ACC112 (cell line): ENCODE results near the gene CHRDL2.

ENCODE experiments used
- H2AFZ ChIP-seq: fragments of 200-600 bp; sonication (generic); one replicate; pipeline ENCODE4 v1.6.0; 2017; ENCODE audit warnings: antibody characterized with exemption, low read length; ENCODE audit not compliant: unreplicated experiment
- H3K27ac ChIP-seq: fragments of 200-600 bp; sonication (generic); 2 replicates; pipeline ENCODE4 v1.5.1; 2014; ENCODE audit warnings: low read depth, mild to moderate bottlenecking, antibody characterized with exemption, low read length, moderate library complexity
- H3K27me3 ChIP-seq: fragments of 200-600 bp; sonication (generic); 2 replicates; pipeline ENCODE4 v1.6.1; 2014; ENCODE audit warnings: mild to moderate bottlenecking, antibody characterized with exemption, low read length, moderate library complexity, mixed read lengths; ENCODE audit not compliant: insufficient read depth
- H3K36me3 ChIP-seq: fragments of 200-600 bp; sonication (generic); 2 replicates; pipeline ENCODE4 v1.6.1; 2016; ENCODE audit warnings: mild to moderate bottlenecking, antibody characterized with exemption, low read length, moderate library complexity, mixed read lengths; ENCODE audit not compliant: insufficient read depth
- H3K4me1 ChIP-seq: fragments of 200-600 bp; sonication (generic); one replicate; pipeline ENCODE4 v1.6.1; 2016; ENCODE audit warnings: low read length, mixed read lengths; ENCODE audit not compliant: insufficient read depth, unreplicated experiment, control insufficient read depth
- H3K4me3 ChIP-seq: fragments of 200-600 bp; sonication (generic); 2 replicates; pipeline ENCODE4 v1.5.1; 2014; ENCODE audit warnings: mild to moderate bottlenecking, low read depth, low read length
- H3K79me2 ChIP-seq: fragments of 200-600 bp; sonication (generic); one replicate; pipeline ENCODE4 v1.6.0; 2016; ENCODE audit warnings: low read length; ENCODE audit not compliant: control insufficient read depth, unreplicated experiment, insufficient read depth

CHRDL2 gene

DNA sequence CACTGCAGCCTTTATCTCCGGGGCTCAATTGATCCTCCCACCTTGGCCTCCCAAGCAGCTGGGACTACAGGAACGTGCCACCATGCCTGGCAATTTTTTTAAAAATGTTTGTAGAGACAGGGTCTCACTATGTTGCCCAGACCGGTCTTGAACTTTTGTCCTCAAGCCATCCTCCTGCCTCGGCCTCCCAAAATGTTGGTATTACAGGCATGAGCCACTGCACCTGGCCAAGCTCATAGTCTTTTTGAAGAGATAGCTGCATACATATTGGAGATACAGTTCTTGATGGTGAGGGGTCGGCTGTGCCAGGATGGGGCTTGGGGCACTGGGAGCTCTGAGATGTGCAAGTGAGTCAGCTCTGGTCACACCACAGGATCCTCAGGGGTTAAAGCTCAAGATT lies 53.2 kb downstream of the CHRDL2 start:
- no peaks in the 10 kb centered on the region for H3K36me3 ChIP-seq
- H3K4me3 ChIP-seq: no peak overlapping the region
- H3K27me3 ChIP-seq: no peaks in the 10 kb centered on the region
- no peak overlapping the region for H3K27ac ChIP-seq
- H3K4me1 ChIP-seq: peaks cover 15% of the 10 kb centered on the region
- H3K79me2 ChIP-seq: no peaks in the 10 kb centered on the region
- H2AFZ ChIP-seq: no peak overlapping the region

DNA sequence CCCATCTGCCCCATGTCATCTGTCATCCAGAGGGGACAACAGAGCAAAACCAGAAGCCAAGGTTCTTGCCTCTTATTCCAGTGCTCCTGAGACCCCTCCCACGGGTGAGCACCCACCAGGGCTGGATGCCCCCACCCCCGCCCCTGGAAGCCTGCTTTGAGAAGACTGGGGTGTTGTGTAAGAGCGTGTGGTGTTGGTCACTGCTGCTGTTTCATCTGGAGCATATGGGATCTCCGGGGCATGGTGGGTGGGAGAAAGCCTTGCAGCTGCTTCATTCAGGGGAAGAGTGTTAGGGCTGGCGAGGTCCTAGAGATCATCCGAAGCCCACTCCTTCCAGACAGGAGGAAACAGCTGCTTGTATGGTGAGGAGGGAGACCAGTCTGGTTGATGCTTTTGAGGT lies 54.1 kb downstream of the CHRDL2 start:
- no peaks in the 10 kb centered on the region for H3K27me3 ChIP-seq
- no peaks in the 10 kb centered on the region for H3K79me2 ChIP-seq
- H2AFZ ChIP-seq: no peak overlapping the region
- H3K27ac ChIP-seq: no peak overlapping the region
- no peaks in the 10 kb centered on the region for H3K36me3 ChIP-seq
- peaks cover 24% of the 10 kb centered on the region for H3K4me1 ChIP-seq
- H3K4me3 ChIP-seq: no peak overlapping the region

DNA sequence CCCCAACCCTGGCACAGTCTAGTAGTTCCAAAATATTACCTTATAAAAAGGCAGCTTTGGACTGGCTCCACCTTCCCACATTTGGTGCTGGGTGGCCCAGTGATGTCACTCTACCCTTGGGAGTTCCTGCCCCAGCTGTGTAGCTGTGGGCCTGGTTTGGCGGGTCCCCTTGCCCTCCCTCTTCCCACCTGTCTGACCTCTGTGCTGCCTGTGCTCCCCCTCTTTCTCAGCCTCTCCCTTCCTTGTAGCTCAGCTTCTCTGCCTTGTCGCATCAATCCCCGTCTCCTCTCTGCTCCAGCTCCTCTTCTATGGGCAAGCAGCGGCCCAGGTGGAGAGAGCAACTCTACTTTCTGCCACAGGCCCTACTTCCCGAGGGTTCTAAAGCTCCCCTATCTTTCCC lies 54.6 kb downstream of the CHRDL2 start:
- Histone ChIP-seq H2AFZ (no peak overlapping the region), H3K4me3 (no peak overlapping the region), H3K79me2 (no peaks in the 10 kb centered on the region), H3K27me3 (no peaks in the 10 kb centered on the region), H3K4me1 (peaks cover 29% of the 10 kb centered on the region), H3K27ac (no peak overlapping the region), H3K36me3 (no peaks in the 10 kb centered on the region)

DNA sequence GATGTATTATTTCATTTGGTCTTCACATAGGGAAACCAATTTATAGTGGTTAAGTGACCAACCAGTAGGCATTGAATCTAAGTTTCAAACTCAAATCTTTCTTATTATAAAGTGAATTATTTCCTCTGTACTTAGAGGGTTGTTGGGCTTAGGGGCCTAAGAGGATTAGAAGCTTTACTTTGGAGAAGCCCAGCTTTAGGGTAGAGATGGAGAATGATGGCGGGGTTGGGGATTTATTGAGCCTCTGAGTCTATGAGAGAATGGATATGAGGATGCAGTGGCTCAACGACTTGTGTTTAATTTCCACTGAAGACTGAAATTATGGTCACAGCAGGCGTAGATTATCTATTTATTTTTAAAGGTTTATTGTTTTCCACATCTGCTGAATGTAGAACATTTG lies 55.5 kb downstream of the CHRDL2 start:
- Histone ChIP-seq H3K79me2 (no peaks in the 10 kb centered on the region), H3K27me3 (no peaks in the 10 kb centered on the region), H3K4me3 (no peak overlapping the region), H3K36me3 (no peaks in the 10 kb centered on the region), H3K27ac (no peak overlapping the region), H2AFZ (no peak overlapping the region), H3K4me1 (peaks cover 33% of the 10 kb centered on the region)

DNA sequence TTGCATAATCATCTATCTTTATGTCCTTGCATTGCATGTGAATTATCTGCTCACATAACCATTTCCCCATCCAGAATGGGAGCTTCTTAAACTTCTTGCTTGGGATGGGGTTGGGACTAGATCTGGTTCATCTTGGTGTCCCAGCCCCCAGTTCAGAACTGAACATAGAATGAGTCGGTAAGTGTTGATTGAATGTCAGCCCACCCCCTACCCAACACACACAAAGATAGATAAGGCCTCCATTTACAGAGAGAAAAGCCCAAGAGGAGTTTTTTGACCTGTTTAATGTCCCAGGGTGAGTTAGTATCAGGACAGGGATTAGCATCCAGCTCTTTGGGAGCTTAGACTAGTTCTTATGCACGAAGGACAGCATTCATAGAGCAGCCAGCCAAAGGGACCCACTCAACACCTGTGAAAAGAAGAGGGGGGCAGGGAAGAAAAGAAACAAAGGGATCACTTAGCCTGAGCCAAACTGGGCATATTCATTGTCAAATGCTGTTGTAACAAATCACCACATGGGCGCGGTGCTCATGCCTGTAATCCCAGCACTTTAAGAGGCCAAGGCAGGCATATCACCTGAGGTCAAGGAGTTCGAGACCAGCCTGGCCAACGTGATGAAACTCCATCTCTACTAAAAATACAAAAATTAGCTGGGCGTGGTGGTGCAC lies 57.4 kb downstream of the CHRDL2 start:
- H3K36me3 ChIP-seq: no peaks in the 10 kb centered on the region
- no peak overlapping the region for H2AFZ ChIP-seq
- H3K27me3 ChIP-seq: no peaks in the 10 kb centered on the region
- H3K4me3 ChIP-seq: 0 out of 2 replicates have a peak overlapping the region, but pooled peaks have one; percentile 0
- H3K79me2 ChIP-seq: no peaks in the 10 kb centered on the region
- H3K4me1 ChIP-seq: peaks cover 33% of the 10 kb centered on the region
- H3K27ac ChIP-seq: peak overlapping the region; percentile 99

DNA sequence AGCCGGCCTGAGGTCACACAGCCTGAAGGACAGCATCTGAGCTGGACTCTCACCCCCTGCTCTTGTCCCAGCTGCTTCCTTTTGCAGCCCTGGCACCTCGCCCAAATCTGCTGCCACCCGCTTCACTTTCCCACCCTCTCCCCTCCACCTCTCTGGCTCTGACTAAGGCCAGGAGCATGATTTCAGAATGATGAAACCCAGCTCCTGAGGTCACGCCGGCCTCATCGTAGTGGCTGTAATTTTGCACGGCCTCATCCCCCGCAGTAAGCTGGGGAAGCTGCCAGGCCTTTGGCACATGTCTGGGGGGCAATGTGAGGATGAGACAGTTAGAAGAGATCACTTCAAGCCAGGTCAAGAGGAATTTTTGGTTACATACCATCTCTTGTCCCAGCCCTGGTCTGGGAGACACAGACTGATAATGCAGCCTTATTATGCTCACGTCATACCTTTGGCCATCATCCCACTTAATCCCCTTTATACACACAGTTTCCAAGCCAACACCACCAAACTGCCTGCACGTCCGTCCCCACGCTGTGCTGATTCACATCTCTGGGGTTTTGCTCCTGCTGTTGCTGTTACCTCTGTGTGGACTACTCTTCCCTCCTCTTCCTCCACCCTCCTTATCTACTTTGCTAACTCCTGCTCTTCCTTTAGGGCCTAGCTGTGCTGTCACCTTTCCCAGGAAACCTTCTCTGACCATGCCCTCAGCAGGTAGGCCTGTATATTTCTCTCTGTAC lies 58.1 kb downstream of the CHRDL2 start:
- peak overlapping the region; percentile 99 for H3K27ac ChIP-seq
- 0 out of 2 replicates have a peak overlapping the region, but pooled peaks have one; percentile 47 for H3K4me3 ChIP-seq
- H3K36me3 ChIP-seq: no peaks in the 10 kb centered on the region
- H3K79me2 ChIP-seq: no peaks in the 10 kb centered on the region
- peaks cover 33% of the 10 kb centered on the region for H3K4me1 ChIP-seq
- no peak overlapping the region for H2AFZ ChIP-seq
- H3K27me3 ChIP-seq: no peaks in the 10 kb centered on the region

DNA sequence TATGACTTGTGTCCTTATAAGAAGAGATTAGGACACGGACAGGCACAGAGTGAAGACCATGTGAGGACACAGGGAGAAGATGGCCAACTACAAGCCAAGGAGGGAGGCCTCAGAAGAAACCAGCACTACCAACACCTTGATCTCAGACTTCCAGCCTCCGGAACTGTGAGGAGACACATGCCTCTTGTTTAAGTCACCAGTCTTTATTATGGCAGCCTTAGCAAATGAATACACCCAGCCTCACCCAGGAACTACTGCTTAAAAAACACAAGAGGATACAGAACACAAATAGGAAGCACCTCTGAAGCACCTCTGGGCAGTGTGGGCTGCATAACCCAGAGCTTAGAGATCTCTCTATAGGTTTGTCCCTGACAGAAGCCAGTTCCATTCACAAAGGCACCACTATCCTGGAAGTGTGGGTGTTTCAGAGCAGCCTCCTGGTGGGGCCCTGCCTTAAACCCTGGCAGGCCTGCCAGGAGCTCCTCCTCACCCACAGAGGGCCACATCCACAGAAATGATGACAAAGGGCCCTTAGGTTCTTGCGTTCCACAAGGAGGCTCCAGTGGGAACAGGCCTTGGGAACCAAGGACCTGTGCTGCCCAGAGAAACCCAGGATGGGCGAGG lies 58.8 kb downstream of the CHRDL2 start:
- no peaks in the 10 kb centered on the region for H3K27me3 ChIP-seq
- H3K79me2 ChIP-seq: no peaks in the 10 kb centered on the region
- H3K4me3 ChIP-seq: peak overlapping the region; percentile 47; the same call in 1 of the 2 replicates
- peaks cover 33% of the 10 kb centered on the region for H3K4me1 ChIP-seq
- peak overlapping the region; percentile 99 for H3K27ac ChIP-seq
- no peaks in the 10 kb centered on the region for H3K36me3 ChIP-seq
- peak overlapping the region; percentile 26 for H2AFZ ChIP-seq

DNA sequence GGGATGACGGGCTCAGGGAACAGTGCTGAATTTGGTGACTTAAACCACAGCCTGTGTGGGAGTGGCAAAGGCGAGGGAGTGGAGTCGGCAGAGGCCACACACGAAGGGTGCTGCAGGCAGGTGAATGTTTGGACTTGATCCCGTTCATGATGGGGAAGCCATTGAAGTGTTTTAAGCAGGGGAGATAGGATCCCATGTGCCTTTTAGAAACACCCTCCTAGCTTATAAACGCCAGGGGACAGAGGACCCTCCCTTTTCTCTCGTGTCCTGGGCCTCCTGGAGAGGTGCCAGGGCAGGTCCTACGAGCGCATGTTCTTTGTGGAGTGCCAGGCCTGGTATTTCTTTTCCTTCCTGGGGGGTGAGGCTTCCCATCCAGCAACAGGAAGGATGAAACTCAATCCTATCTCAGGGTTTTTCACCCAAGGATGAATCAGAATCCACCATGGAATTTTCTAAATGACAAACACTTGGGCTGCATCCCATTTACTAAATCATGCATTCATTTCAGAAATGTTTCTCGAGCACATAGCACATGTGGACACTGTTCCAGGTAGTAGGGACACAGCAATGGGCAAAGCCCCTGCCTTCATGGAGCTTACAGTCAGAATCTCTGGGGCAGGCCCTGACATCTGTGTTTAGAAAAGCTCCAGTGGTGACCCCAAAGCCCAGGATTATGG lies 59.6 kb downstream of the CHRDL2 start:
- peak overlapping the region; percentile 99 for H3K27ac ChIP-seq
- H3K36me3 ChIP-seq: no peaks in the 10 kb centered on the region
- no peak overlapping the region for H2AFZ ChIP-seq
- H3K79me2 ChIP-seq: no peaks in the 10 kb centered on the region
- H3K4me1 ChIP-seq: peaks cover 33% of the 10 kb centered on the region
- H3K27me3 ChIP-seq: no peaks in the 10 kb centered on the region
- no peak overlapping the region for H3K4me3 ChIP-seq

DNA sequence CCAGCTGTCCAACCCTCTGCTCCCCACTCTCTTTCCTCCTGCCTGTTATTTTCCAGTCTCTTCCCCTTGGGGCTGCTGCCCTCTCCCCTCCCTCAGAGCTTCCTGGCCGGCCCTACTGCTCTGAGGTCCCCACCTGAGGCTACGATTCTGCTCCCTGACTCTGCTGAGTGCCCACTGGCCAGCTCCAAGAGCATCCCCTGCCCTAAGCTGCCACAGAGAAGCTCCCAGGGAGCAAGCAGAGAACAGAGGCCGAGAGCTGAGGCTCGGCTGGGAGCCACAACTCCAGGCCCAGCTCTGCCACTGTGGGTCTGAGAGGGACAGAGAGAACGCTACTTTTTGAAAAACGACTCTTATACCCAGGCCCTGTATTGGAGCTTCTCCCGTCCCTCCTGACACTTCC lies 61.1 kb downstream of the CHRDL2 start:
- H3K36me3 ChIP-seq: no peaks in the 10 kb centered on the region
- H3K27me3 ChIP-seq: no peaks in the 10 kb centered on the region
- no peaks in the 10 kb centered on the region for H3K79me2 ChIP-seq
- H2AFZ ChIP-seq: no peak overlapping the region
- H3K4me3 ChIP-seq: no peak overlapping the region
- H3K4me1 ChIP-seq: peaks cover 33% of the 10 kb centered on the region
- no peak overlapping the region for H3K27ac ChIP-seq

DNA sequence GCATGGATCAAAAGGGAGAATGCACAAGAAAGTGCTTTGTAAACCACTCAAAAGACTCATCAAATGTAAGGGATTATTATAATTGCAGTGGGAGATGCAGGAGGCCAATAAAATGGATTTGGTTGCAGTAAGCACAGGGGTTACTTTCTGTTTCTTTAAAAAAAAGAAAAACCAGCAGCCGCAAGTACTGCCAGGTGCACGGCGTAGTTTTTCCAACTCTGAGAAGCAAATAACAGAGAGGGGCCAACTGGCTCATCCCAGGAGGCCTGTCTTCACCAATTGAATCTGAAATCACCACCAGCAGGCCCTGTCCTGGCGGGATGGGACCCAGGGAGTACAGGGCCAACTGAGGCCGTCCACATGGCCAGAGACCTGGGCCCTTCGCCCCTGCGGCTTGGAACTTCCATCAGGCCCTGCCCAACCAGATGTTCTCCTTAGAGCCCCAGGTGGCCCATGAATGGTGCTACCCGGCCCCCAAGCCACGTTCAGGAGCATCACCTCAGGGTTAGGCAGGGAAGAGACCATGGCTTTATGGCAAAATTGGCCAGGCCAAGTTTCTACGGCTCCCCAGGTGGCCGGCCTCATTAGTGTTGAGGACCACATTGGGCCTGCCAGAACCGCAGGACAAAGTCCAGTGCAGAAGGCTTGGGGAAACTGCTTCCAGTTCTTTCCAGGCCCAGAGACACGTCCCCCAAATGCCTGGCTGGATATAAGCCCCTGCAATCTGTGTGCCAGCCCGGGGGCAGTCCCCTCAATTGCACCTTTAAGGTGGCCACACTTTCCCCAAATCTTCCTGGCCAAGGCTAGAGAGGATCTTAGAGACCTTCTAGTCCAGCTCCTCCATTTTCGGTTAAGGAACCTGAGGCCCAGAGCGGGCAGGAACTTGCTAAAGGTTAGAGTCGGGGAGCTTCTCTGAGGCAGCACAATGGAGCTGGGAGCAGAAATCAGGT lies 61.7 kb downstream of the CHRDL2 start:
- no peaks in the 10 kb centered on the region for H3K36me3 ChIP-seq

More for the DNA sequence above, 61.7 kb downstream of the CHRDL2 start:
- Histone ChIP-seq H3K4me1 (peaks cover 32% of the 10 kb centered on the region), H3K27me3 (no peaks in the 10 kb centered on the region), H3K27ac (no peak overlapping the region), H3K4me3 (no peak overlapping the region), H3K79me2 (no peaks in the 10 kb centered on the region), H2AFZ (no peak overlapping the region)
